ENCODE results near the gene SLC22A3. TPM values are rescaled to one million over a fixed set of nuclear protein-coding genes. Genes with fewer than 3 reads are reported as not detected.

The SLC22A3 gene, protein sequence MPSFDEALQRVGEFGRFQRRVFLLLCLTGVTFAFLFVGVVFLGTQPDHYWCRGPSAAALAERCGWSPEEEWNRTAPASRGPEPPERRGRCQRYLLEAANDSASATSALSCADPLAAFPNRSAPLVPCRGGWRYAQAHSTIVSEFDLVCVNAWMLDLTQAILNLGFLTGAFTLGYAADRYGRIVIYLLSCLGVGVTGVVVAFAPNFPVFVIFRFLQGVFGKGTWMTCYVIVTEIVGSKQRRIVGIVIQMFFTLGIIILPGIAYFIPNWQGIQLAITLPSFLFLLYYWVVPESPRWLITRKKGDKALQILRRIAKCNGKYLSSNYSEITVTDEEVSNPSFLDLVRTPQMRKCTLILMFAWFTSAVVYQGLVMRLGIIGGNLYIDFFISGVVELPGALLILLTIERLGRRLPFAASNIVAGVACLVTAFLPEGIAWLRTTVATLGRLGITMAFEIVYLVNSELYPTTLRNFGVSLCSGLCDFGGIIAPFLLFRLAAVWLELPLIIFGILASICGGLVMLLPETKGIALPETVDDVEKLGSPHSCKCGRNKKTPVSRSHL
- total RNA-seq = 10 to 100 TPM in 2 of 5 donors, 1 to 10 TPM in 3; 3.2 to 29.3 (median 8.5) TPM
- 1 to 10 TPM; 2.0 to 8.8 (median 2.4) TPM for polyA plus RNA-seq
- long read RNA-seq, donor 1 = 0 reads
- long read RNA-seq, donor 2, partial matches to known transcripts = 0 of 1 reads
- long read RNA-seq, donor 2, other reads (novel, unspliced or antisense) = 0 of 1 reads
- long read RNA-seq, donor 3 = 0 reads
- long read RNA-seq, donor 4 = 0 reads
- long read RNA-seq, donor 5, partial matches to known transcripts = 0 of 1 reads
- long read RNA-seq, donor 5, other reads (novel, unspliced or antisense) = 0 of 1 reads
- long read RNA-seq, donor 6, partial matches to known transcripts = 0 of 1 reads
- long read RNA-seq, donor 6, other reads (novel, unspliced or antisense) = 0 of 1 reads
- long read RNA-seq, donor 7 = 0 reads
- long read RNA-seq, donor 8 = 0 reads
- long read RNA-seq, donor 9 = 0 reads
- long read RNA-seq, donor 10 = 0 reads

DNA sequence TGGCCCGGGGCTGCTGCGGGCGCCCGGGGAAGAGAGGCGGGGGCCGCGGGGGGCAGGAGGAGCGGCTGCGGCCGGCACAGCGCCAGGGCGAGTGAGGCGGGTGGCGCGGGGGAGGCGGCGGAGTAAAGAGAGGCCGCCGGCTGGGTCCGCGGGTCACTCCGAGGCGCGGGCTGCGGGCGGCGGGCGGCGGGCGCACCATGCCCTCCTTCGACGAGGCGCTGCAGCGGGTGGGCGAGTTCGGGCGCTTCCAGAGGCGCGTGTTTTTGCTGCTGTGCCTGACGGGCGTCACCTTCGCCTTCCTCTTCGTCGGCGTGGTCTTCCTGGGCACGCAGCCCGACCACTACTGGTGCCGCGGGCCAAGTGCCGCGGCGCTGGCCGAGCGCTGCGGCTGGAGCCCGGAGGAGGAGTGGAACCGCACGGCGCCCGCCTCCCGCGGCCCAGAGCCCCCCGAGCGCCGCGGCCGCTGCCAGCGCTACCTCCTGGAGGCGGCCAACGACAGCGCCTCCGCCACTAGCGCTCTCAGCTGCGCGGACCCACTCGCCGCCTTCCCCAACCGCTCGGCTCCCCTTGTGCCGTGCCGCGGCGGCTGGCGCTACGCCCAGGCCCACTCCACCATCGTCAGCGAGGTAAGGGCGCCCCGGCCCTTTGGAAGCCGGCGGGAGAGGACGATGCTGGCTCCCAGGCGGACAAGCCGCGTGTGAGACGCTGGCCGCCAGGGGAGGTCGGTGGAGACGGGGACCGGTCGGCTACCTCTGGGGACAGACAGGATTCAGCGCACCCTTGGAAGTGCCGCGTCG is at the start of gene SLC22A3:
Gene SLC22A3 (plus strand): TSS at position 156 of the 797 bp plus-strand sequence. CDS start 42 bp downstream, at position 198.
- H3K36me3 ChIP-seq = no peaks in the 10 kb centered on the region
- H3K4me3 ChIP-seq = peak within 1 kb of the TSS; percentile 56 to 66 (median 64)
- H3K9me3 ChIP-seq = no peaks in the 10 kb centered on the region
- TF ChIP-seq, protein P1, sequence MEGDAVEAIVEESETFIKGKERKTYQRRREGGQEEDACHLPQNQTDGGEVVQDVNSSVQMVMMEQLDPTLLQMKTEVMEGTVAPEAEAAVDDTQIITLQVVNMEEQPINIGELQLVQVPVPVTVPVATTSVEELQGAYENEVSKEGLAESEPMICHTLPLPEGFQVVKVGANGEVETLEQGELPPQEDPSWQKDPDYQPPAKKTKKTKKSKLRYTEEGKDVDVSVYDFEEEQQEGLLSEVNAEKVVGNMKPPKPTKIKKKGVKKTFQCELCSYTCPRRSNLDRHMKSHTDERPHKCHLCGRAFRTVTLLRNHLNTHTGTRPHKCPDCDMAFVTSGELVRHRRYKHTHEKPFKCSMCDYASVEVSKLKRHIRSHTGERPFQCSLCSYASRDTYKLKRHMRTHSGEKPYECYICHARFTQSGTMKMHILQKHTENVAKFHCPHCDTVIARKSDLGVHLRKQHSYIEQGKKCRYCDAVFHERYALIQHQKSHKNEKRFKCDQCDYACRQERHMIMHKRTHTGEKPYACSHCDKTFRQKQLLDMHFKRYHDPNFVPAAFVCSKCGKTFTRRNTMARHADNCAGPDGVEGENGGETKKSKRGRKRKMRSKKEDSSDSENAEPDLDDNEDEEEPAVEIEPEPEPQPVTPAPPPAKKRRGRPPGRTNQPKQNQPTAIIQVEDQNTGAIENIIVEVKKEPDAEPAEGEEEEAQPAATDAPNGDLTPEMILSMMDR (IDR thresholded peaks at IDR 0.05) = peak in 2 of 7 experiments; percentile 7 to 34
- TF ChIP-seq POLR2A (IDR thresholded peaks at IDR 0.05) (no peak), POLR2AphosphoS5 (IDR thresholded peaks at IDR 0.05) (peak in 1 of 3 donors; percentile 4), EP300 (IDR thresholded peaks at IDR 0.05) (no peak)
- H3K4me1 ChIP-seq = peaks cover 0 to 28% (median 13%) of the 10 kb centered on the region in 4 donors
- intact Hi-C loops (cut with DNase I; ENCODE audit: low total_unique reads) = no loop called here
- H3K27me3 ChIP-seq = peaks cover 3 to 43% (median 5%) of the 10 kb centered on the region in 3 donors
- WGBS, 5 donors = 0 to 2% (median 2%) methylated on average over 16 to 105 of the region's 105 CpGs
- peak; percentile 57 to 72 for DNase-seq
- peak within 1 kb of the TSS; percentile 11 to 83 (median 75) for H3K27ac ChIP-seq

DNA sequence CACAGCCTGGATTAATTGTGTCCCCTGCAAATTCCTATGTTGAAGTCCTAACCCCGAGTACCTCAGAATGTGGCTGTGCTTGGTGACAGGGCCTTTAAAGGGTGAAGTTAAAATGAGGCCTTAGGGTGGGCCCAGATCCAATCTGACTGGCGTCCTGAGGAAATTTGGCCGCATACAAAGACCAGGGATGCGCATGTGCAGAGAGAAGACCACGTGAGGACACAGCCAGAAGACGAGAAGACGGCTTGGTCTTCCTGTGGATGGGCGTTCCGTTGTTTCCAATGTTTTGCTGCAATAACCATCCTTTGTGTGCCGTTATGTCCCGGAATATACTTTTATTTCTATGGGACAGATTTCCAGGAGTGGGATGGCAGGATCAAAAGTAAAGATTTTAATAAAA is 48.6 kb upstream of the SLC22A3 start:
- intact Hi-C loops (cut with DNase I; ENCODE audit: low total_unique reads) = no loop called here
- H3K27me3 ChIP-seq = no peaks in the 10 kb centered on the region
- H3K4me3 ChIP-seq = no peak overlapping the region
- H3K9me3 ChIP-seq = no peaks in the 10 kb centered on the region
- H3K27ac ChIP-seq = no peak overlapping the region
- WGBS, 5 donors = 95 to 97% (median 96%) methylated on average over 11 of the region's 11 CpGs
- no peak for DNase-seq
- H3K4me1 ChIP-seq = peaks cover 0 to 16% (median 10%) of the 10 kb centered on the region in 4 donors
- TF ChIP-seq EP300 (IDR thresholded peaks at IDR 0.05) = no peak
- TF ChIP-seq, protein P1 (IDR thresholded peaks at IDR 0.05) = no peak
- TF ChIP-seq POLR2AphosphoS5 (IDR thresholded peaks at IDR 0.05) = no peak
- TF ChIP-seq POLR2A (IDR thresholded peaks at IDR 0.05) = no peak
- H3K36me3 ChIP-seq = no peaks in the 10 kb centered on the region

DNA sequence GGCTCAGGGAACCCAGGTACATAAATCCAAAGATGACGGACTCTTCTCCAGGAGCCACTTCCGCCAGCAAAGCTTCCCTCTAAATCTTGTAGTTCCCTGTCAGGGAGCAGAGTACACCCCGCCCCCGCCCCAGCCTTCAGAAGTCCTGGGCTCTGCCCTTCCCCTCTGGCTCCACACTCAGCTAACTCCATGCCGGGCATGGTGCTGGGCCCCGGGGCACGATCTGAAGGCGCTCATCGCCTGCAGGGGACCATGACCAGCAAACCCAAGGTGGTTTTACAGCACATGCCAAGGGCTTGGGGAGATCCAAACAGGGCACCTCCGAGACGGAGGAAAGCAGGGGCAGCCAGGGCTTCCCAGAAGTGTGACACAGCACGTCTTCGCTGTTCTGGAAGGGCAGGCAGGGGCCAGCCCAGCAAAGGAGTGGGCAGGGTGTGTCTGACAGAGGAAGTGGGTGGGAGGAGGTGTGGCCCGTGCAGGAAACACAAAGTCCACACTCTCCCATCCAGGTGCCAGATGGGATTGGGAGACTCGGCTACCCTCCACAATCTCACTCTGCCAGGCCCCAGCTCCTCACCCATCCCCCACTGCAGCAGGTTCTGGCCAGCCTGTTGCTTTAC is 48.0 kb upstream of the SLC22A3 start:
- Histone ChIP-seq H3K27ac (peak overlapping the region in 2 of 5 donors; percentile 14 to 28), H3K36me3 (no peaks in the 10 kb centered on the region), H3K4me1 (peaks cover 0 to 16% (median 10%) of the 10 kb centered on the region in 4 donors), H3K27me3 (no peaks in the 10 kb centered on the region), H3K4me3 (no peak overlapping the region), H3K9me3 (no peaks in the 10 kb centered on the region)
- DNase-seq = peak; percentile 49 to 53
- TF ChIP-seq POLR2AphosphoS5 (IDR thresholded peaks at IDR 0.05) (peak in 1 of 3 donors; percentile 21), EP300 (IDR thresholded peaks at IDR 0.05) (no peak), POLR2A (IDR thresholded peaks at IDR 0.05) (no peak)
- TF ChIP-seq, protein P1 (IDR thresholded peaks at IDR 0.05) = no peak
- 53 to 70% (median 69%) methylated on average over 13 to 15 of the region's 15 CpGs for WGBS, 5 donors
- intact Hi-C loops (cut with DNase I; ENCODE audit: low total_unique reads) = no loop called here

Data from stomach (tissue), 19 donors.